GM18511 (cell line): Measurements from ENCODE around the gene SUGCT.

Experiments
- ATAC-seq: cut with Tn5 transposase; IDR thresholded peaks from one replicate; pipeline ENCODE4 v1.9.1; 2021; ENCODE audit warnings: mild to moderate bottlenecking, moderate library complexity; ENCODE audit not compliant: unreplicated experiment

Gene SUGCT

DNA sequence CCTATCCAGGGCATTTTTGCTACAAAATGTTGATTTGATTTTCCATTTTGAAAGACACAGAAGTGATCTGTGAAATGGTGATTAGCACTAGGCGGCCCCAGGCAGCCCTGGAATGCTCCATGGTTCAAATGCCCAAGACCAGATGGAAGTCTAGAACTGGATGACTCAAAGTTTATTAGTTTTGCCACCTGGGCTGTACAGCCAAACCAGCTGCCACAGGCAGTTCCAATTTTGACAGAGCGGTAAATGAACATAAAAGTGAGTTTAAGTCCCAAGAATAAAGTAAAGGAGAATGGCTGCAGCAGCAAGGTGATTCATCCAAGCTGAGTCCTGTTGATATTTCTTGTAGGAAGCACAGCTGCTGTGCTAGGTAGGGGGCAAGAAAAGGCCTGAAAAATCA, 180.5 kb downstream of the SUGCT start:
- ATAC-seq = no peak

DNA sequence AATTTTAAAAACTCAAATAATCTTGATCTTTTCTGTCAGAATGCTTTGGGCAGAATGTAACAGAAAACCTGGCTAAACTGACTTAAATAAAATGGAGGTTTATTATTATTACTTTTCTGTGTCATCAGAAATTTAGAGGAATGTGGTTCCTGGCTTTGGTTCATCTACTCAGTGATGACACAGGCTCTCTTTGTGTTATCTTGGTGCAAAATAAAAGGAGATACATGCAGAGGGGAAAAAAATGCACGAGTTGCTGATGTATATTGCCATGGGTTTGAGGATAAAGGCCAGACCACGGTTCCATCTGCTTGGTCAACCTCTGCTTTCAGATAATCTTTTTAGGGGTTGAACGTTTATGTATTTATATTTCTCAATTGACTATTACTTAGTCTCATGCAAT, 181.4 kb downstream of the SUGCT start:
- no peak for ATAC-seq

GRCh38 chr7:40324914-40325313, 190.1 kb downstream of the SUGCT start:
- no peak for ATAC-seq

GRCh38 chr7:40327113-40327512, 192.3 kb downstream of the SUGCT start:
- ATAC-seq = no peak

DNA sequence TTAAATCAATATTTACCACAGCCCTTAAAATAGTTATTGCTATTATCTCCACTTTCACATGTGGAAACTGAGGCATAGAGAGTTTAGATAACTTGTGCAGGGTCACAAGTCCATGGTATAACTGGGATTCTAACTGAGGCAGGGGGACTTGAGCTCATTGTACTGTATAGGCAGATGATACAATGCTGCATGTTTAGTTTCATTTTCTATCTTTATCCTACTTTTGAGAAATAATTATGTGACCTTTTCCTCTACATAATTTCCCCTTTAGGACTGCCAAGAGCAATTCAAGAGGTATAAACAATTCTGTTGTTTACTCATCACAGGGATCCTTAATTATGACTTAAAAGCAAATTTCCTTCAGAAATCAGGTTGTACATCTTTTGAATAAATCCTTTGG, 193.1 kb downstream of the SUGCT start:
- no peak for ATAC-seq

DNA sequence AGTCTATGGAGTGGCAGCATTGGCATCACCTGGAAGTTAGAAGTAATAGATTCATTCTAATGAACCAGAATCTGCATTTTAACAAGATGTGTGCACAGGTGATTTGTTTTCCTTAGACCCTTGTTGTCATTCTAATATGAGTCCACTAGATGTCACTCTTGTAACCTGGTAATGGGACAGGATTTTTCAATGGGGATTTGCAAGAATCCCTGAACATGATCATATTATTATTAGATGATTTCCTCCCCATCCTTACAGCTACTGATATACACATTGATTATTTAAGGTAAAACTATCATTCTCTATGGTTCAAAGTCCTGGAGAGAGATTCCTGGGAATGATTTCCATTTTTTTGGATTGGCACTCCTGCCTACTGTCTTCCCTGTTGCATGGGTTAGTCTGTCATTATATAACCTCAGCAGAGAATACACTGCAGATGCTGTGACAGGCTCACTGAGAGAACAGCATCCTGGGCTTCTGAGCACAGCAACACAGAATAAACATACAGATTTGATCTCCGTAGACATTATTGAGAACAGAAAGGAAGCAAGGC, 194.9 kb downstream of the SUGCT start:
- ATAC-seq = peak; percentile 83

GRCh38 chr7:40330408-40330807, 195.6 kb downstream of the SUGCT start:
- ATAC-seq = no peak

- no peak for ATAC-seq
Observed at GRCh38 chr7:40331915-40332314, 197.1 kb downstream of the SUGCT start.

GRCh38 chr7:40332516-40332915, 197.7 kb downstream of the SUGCT start:
- no peak for ATAC-seq

GRCh38 chr7:40341836-40342235, 207.0 kb downstream of the SUGCT start:
- no peak for ATAC-seq

DNA sequence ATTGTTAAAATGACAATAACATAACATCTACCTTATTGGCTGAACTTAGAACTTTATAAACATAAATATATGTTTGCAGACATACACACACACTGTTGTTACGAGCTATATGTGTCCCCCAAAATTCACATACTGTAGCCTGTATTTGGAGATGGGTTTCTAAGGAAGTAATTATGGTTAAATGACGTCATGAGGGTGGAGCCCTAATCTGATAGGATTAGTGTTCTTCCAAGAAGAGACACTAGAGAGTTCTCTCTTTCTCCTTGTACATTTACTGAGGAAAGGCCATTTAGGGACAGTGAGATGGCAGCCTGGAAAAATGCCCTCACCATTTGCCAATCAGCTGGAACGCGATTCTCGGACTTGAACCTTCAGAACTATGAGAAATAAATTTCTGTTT, 211.7 kb downstream of the SUGCT start:
- ATAC-seq = no peak

DNA sequence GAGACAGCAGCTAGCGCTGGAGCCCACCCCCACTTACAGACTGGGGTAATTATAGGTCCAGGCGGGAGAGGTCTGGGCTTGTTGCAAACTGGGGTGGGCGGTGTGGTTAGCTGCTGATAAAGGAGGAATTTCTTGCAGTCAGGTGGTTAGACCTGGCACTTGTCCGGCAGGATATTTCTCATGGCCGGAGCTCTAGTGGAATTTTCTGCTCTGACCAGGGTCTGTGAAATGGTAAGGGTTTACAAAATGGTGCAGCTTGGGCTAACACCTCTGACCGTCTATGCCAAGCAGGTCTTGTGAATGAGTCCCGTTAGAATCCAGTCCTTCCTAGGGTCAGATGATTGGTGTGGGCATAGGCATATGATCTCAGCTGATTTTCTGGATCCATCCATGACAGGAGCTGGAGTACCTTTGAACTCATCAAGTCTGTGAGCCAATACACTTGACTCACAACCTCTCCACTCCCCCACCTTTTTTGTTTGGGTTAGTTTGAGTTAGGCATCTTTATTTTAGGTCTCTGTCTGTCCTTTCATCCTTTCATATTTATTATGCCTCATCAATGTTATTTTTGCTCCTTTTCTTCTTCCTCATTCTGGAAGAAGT, 213.4 kb downstream of the SUGCT start:
- no peak for ATAC-seq

DNA sequence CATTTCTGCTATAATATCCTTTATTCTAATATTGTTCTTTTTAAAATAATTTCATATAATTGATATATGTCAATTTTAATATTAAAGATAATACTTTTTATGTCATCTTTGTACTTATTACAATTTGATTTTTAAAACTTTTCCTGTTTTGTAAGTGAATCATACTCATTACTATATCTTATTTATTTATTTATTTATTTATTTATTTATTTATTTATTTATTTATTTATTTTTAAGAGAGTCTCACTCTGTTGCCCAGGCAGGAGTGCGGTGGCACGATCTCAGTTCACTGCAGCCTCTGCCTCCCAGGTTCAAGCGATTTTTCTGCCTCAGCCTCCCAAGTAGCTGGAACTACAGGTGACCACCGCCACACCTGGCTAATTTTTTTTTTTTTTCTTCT, 215.3 kb downstream of the SUGCT start:
- no peak for ATAC-seq

DNA sequence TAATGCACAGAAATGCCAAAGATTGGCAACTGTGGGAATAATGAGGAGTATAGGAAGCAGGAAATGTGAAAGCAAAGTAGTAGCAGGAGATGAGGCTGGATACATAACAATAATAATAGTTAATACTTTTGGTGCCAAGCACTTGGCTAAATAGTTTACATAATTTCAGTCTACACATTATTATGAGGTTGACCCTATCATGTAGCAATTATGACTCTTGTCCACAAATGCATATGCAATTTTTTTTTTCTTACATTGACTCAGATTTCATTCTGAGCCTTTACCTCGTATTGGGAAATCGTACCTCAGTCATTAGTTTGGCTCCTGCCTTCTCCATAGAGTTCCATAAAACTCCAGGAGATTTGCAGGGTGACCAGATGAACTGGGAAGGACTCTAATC, 219.9 kb downstream of the SUGCT start:
- no peak for ATAC-seq

- ATAC-seq = no peak
Observed at GRCh38 chr7:40356312-40356711, 221.5 kb downstream of the SUGCT start.

GRCh38 chr7:40356871-40357709, 222.3 kb downstream of the SUGCT start:
- no peak for ATAC-seq

DNA sequence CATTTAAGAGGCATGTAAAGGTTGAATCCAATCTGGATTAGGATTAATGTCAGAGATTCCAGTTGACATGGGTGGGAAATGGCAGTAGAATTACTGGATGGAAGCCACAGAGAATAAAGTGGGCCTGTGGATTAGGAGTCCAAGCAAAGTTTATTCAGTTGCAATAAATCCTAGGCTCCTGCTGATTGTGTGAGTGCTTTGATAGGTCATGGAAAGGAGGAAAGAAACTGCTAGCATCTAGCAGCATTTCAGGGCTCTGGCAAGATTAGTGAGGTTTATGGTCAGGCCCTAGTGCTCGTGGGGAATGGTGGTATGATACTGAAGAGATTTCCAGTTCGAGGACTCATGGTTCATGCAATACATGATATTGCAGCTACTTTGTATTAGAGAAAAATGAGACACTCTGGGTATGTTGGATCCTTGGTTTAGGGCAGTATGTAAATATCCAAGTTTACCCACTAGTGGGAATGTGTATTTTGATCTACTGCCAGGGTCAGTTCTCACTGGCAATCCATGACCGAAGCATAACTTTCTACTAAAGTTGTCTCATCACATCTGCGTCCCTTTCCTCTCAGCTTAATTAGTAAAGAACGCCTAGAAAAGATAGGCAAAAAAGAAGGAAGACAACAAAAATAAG, 235.0 kb downstream of the SUGCT start:
- ATAC-seq = no peak

DNA sequence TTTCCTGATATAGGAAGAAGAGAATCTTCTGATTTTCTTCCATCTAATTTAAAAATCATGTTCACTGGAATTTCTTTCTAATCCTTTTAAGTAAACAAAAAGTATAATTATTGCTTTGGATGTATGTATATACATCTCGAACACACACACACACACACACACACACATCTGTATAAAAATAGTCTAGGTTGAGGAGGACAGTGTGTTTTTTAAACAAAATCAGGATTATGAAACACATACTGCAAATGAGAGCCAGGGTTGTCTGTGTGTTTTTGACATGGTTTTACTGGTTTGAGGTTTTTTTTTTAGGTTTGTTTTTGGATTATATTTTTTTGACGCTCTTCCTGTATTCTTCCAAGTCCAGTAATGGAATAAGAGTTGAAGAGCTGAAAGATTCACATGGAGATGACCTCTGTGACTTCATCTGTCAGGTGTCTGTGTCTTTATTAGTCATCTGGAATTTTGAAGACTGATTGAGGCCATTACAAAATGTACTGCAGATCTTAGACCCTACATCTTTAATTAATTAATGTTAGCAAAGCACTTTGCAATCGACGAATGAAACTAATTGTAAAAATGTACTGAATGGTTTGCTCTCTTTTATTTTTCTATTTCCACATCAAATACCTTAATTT, 237.1 kb downstream of the SUGCT start:
- ATAC-seq = no peak

GRCh38 chr7:40374575-40374974, 239.8 kb downstream of the SUGCT start:
- no peak for ATAC-seq

GRCh38 chr7:40380111-40380510, 245.3 kb downstream of the SUGCT start:
- ATAC-seq = no peak

- ATAC-seq = no peak
Observed at GRCh38 chr7:40382145-40382544, 247.3 kb downstream of the SUGCT start.
